GM20000 (cell line): Measurements from ENCODE around the gene OR13J1.

ENCODE experiments used
- DNase-seq: peaks from one replicate; pipeline ENCODE4 v3.0.0; 2012; ENCODE audit warnings: low spot score
- TF ChIP-seq, protein P1 (sequence below): IDR thresholded peaks from 2 replicates; pipeline ENCODE4 v1.5.1; 2012; ENCODE audit warnings: mild to moderate bottlenecking, control low read depth; ENCODE audit errors: extremely low read depth, missing control alignments

The OR13J1 gene

DNA sequence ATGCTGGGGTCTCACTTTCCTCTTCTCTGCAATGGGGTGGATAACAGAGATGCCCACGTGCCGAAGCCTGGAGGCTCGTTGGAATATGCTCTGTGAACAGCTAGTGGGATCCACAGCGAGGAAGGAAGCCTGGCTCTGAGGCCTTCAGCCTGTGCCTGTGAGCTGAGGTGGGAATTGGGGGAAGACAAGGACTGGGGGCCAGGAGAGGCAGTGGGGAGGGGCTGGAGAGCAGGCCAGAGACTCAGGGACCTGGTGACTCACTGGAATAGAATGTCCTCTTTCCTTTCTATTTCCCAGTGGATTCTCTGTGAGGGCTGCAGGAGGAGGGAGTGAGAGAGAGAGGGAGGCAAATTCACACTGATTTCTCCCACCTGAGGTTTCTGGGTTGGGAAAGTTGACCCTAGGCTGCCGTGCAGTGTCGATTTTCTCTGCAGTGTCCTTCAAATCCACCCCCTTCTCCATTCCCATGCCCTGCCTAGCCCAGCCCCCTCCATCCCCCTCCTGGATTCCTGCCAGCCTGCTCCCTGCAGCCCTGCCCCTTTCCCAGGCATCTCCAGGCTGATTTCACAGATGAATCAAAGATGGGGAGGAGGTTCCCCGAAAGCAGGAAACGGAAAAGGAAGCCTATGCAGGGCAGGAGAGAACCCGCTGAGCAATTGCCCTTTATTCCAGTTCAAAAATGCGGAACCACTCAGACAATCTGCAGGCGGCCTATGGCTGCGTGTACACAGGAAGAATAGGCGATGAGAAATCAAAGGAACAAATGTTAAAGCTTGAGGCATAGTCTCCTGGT lies 37.7 kb upstream of the OR13J1 start:
- DNase-seq: peak; percentile 27
- TF ChIP-seq, protein P1, sequence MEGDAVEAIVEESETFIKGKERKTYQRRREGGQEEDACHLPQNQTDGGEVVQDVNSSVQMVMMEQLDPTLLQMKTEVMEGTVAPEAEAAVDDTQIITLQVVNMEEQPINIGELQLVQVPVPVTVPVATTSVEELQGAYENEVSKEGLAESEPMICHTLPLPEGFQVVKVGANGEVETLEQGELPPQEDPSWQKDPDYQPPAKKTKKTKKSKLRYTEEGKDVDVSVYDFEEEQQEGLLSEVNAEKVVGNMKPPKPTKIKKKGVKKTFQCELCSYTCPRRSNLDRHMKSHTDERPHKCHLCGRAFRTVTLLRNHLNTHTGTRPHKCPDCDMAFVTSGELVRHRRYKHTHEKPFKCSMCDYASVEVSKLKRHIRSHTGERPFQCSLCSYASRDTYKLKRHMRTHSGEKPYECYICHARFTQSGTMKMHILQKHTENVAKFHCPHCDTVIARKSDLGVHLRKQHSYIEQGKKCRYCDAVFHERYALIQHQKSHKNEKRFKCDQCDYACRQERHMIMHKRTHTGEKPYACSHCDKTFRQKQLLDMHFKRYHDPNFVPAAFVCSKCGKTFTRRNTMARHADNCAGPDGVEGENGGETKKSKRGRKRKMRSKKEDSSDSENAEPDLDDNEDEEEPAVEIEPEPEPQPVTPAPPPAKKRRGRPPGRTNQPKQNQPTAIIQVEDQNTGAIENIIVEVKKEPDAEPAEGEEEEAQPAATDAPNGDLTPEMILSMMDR: no peak

- no peak for DNase-seq
- TF ChIP-seq, protein P1: no peak
These were observed 36.9 kb upstream of the OR13J1 start for GRCh38 chr9:35906923-35907699.

DNA sequence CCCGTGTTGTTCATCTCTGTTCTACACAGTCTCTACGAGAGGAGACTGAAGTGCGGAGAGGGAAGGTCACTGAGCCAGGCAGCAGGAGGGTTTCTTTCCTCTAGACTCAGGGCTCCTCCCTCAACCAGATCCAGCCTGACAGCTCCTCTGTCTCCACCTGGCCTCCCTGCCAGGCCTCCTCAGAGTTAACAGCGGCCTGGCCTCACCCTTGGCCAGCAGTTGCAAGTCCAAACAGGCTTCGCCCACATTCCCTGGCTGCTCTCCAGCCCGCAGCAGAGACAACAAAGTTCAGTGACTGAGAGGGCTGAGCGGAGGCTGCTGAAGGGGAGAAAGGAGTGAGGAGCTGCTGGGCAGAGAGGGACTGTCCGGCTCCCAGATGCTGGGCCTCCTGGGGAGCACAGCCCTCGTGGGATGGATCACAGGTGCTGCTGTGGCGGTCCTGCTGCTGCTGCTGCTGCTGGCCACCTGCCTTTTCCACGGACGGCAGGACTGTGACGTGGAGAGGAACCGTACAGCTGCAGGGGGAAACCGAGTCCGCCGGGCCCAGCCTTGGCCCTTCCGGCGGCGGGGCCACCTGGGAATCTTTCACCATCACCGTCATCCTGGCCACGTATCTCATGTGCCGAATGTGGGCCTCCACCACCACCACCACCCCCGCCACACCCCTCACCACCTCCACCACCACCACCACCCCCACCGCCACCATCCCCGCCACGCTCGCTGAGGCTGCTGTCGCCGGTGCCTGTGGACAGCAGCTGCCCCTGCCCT lies 35.9 kb upstream of the OR13J1 start, which contains the start of gene HRCT1:
Gene HRCT1 (plus strand): TSS at position 291 of the 768 bp plus-strand sequence. CDS start 86 bp downstream, at position 377.
- TF ChIP-seq, protein P1: no peak
- no peak for DNase-seq

DNA sequence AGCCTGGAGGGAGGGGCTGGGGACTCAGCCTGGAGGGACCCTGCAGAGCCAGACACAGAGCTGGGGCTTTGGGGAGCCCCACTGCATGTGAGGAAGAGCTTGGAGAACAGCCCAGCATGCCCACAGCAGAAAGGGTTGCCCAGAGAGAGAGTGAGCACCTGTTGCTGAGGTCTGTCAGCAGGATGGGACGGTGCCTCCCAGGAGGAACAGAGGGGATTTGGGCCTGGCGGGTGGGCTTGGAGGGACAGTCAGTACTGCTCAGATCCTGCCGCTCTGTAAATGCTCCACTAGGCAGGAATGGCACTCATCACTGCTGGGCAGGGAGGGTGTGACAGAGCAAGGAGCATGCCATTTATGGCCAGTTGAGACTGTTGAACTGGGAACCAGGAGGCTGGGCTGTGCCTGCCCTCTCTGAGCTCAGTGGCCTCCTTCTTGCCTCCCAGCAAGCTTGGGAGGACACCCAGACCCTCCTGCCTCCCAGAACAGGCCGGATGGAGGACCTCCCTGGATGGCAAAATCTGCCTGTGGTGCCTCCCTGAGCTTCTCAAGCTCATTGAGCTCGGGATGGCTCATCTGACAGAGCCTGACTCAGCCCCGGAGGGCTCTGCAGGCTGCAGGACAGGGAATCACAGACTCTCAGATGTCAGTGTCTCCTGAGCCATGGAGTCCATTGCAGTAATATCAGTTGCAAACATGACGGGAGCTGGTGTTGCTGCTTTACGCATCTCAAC lies 35.0 kb upstream of the OR13J1 start:
- DNase-seq: no peak
- TF ChIP-seq, protein P1: no peak

- TF ChIP-seq, protein P1: no peak
- DNase-seq: no peak
These were observed 34.1 kb upstream of the OR13J1 start for GRCh38 chr9:35904338-35904737.

DNA sequence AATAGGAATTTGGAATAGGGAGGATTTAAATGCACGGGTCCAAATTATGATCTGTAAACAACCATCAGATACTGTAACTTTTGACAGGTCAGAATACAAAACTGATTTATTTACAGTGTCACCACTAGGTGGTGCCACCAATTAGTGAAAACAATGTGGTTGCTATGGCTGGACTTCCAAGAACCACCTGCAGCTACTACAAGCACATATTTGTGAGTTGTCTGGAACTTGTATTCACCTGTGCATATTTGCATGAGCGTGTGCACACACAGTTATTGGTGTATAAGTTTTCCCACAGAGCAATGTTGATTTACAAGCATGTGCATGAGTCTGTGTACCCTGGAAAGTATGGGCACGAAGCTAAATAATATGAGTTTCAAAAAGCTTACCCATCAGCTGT lies 32.8 kb upstream of the OR13J1 start:
- TF ChIP-seq, protein P1: peak; percentile 48
- DNase-seq: peak; percentile 78
